HepG2 (cell line): ENCODE measurements around the gene COL9A3. TPM values are rescaled to one million over a fixed set of nuclear protein-coding genes. Genes with fewer than 3 reads are reported as not detected.

Experiments used
- FIP1L1 ChIP-seq: fragments of 200-400 bp; formaldehyde crosslinking; IDR thresholded peaks from 2 replicates; pipeline ENCODE4 v1.6.1; 2018; ENCODE audit warnings: low read depth, mild to moderate bottlenecking, low read length, moderate library complexity, borderline replicate concordance; ENCODE audit not compliant: insufficient read depth
- KAT8 ChIP-seq: IDR thresholded peaks from 2 replicates; pipeline ENCODE4 v1.6.1; 2016; ENCODE audit warnings: missing genetic modification reagents, missing compliant biosample characterization
- MEF2D ChIP-seq: sonication (generic); formaldehyde crosslinking; IDR thresholded peaks from 2 replicates; pipeline ENCODE4 v1.5.1; 2020; ENCODE audit warnings: mild to moderate bottlenecking, missing genetic modification reagents
- NFKB2 ChIP-seq: sonication (generic); formaldehyde crosslinking; IDR thresholded peaks from 2 replicates; pipeline ENCODE4 v1.4.0; 2020; ENCODE audit warnings: missing genetic modification reagents, borderline replicate concordance
- TSC22D2 ChIP-seq: sonication (generic); formaldehyde crosslinking; IDR thresholded peaks from 2 replicates; pipeline ENCODE4 v1.5.1; 2020; ENCODE audit warnings: missing genetic modification reagents, mild to moderate bottlenecking, borderline replicate concordance
- ZMYM4 ChIP-seq: sonication (generic); formaldehyde crosslinking; IDR thresholded peaks from 2 replicates; pipeline ENCODE4 v1.8.1; 2023; ENCODE audit warnings: mild to moderate bottlenecking, missing genetic modification reagents
- ZNF382 ChIP-seq: sonication (generic); formaldehyde crosslinking; IDR thresholded peaks from 2 replicates; pipeline ENCODE4 v1.5.0; 2020; ENCODE audit warnings: missing genetic modification reagents, mild to moderate bottlenecking, borderline replicate concordance
- ZNF451 ChIP-seq: sonication (generic); formaldehyde crosslinking; IDR thresholded peaks from 2 replicates; pipeline ENCODE4 v1.5.0; 2020; ENCODE audit warnings: mild to moderate bottlenecking, missing genetic modification reagents
- ZNF749 ChIP-seq: sonication (generic); formaldehyde crosslinking; IDR thresholded peaks from 2 replicates; pipeline ENCODE4 v1.8.0; 2022; ENCODE audit warnings: mild to moderate bottlenecking, missing genetic modification reagents, moderate library complexity, borderline replicate concordance
- ZNF768 ChIP-seq: sonication (generic); formaldehyde crosslinking; IDR thresholded peaks from 2 replicates; pipeline ENCODE4 v1.4.0; 2020; ENCODE audit warnings: missing genetic modification reagents
- polyA plus RNA-seq, 8 experiments: library from polyadenylated mRNA; depleted of rRNA in 3 of 8; stranded (reverse) in 7 of 8; unstranded in 1 of 8; fragments of >200 nt; fragmentation: Illumina TruSeq in 4 of 8; extraction: Trizol in 4 of 8; gene quantifications; 2 replicates each; pipeline versions ENCODE4 v1.2.1 to v1.2.3, GENCODE V29; 2011 to 2016; ENCODE audit warnings: low read depth in 4 of 8, missing spikeins in 1 of 8, mixed read lengths in 1 of 8; ENCODE audit not compliant: insufficient read depth in 1 of 8
- total RNA-seq, 5 experiments: library from RNA; depleted of rRNA; stranded (reverse); fragments of >200 nt; fragmentation: Illumina TruSeq; extraction: Trizol; gene quantifications; 2 replicates each; pipeline ENCODE4 v1.2.3, GENCODE V29; 2016; ENCODE audit warnings: low read depth in 1 of 5
- TF ChIP-seq, protein P1 (sequence below): sonication (generic); formaldehyde crosslinking; conservative IDR thresholded peaks from 2 replicates; pipeline ENCODE4 v1.4.0; 2020; ENCODE audit warnings: missing genetic modification reagents
- TF ChIP-seq, protein P2 (sequence below): IDR thresholded peaks from 2 replicates; pipeline ENCODE4 v1.6.1; 2016; ENCODE audit warnings: low read depth, missing genetic modification reagents, missing compliant biosample characterization
- TF ChIP-seq, protein P3 (sequence below): sonication (generic); formaldehyde crosslinking; IDR thresholded peaks from 2 replicates; pipeline ENCODE4 v1.4.0; 2020; ENCODE audit warnings: missing genetic modification reagents; ENCODE audit errors: not compliant biosample characterization
- TF ChIP-seq, protein P4 (sequence below): sonication (generic); formaldehyde crosslinking; IDR thresholded peaks from 2 replicates; pipeline ENCODE4 v1.4.0; 2020; ENCODE audit warnings: missing genetic modification reagents
- TF ChIP-seq, protein P5 (sequence below): sonication (generic); formaldehyde crosslinking; IDR thresholded peaks from 2 replicates; pipeline ENCODE4 v1.5.1; 2020; ENCODE audit warnings: mild to moderate bottlenecking, missing genetic modification reagents, moderate library complexity

The COL9A3 gene
- total and polyA plus RNA-seq, 2 of the 13 experiments (the other 11 are each of a cell fraction or from before 2014, with no cell fraction given) = 155 to 204 TPM

DNA sequence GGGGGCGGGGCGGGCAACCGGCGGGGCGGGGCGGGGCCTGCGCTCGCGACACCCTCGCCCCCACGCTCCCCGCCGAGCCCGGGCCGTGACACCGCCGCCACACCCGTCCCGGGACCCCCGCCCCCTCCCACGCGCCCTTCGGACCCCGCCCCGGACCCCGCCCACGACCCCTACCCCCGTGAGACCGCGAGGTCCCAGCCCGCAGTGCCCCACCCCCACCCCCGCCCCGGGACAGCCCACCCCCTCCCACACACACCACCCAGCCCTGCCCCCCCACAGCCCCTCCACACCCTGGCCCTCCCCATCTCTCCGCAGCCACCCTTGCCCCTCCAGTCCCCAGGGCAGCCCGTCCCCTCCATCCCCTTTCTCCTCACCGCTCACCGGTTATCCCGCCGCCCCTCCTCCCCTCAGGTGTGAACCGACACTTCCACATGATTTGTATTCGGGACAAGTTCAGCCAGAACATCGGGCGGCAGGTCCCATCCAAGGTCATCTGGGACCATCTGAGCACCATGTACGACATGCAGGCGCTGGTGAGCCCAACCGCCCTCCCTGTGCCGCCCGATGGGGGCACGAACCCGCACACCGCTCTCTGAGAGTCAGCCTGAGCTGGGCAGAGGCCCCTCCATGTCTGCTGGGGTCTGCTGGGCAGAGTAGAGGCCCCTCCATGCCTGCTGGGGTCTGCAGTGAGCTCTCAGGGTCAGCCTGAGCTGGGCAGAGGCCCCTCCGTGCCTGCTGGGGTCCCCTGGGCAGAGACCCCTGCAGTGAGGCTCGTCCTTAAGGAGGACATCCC is 20.0 kb upstream of the COL9A3 start (continued):
- TF ChIP-seq, protein P1, sequence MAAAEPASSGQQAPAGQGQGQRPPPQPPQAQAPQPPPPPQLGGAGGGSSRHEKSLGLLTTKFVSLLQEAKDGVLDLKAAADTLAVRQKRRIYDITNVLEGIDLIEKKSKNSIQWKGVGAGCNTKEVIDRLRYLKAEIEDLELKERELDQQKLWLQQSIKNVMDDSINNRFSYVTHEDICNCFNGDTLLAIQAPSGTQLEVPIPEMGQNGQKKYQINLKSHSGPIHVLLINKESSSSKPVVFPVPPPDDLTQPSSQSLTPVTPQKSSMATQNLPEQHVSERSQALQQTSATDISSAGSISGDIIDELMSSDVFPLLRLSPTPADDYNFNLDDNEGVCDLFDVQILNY (CRISPR knock-in tag) = no peak
- 0 out of 2 replicates have a peak, but pooled peaks have one; percentile 4 for TF ChIP-seq ZMYM4
- TF ChIP-seq, protein P2, sequence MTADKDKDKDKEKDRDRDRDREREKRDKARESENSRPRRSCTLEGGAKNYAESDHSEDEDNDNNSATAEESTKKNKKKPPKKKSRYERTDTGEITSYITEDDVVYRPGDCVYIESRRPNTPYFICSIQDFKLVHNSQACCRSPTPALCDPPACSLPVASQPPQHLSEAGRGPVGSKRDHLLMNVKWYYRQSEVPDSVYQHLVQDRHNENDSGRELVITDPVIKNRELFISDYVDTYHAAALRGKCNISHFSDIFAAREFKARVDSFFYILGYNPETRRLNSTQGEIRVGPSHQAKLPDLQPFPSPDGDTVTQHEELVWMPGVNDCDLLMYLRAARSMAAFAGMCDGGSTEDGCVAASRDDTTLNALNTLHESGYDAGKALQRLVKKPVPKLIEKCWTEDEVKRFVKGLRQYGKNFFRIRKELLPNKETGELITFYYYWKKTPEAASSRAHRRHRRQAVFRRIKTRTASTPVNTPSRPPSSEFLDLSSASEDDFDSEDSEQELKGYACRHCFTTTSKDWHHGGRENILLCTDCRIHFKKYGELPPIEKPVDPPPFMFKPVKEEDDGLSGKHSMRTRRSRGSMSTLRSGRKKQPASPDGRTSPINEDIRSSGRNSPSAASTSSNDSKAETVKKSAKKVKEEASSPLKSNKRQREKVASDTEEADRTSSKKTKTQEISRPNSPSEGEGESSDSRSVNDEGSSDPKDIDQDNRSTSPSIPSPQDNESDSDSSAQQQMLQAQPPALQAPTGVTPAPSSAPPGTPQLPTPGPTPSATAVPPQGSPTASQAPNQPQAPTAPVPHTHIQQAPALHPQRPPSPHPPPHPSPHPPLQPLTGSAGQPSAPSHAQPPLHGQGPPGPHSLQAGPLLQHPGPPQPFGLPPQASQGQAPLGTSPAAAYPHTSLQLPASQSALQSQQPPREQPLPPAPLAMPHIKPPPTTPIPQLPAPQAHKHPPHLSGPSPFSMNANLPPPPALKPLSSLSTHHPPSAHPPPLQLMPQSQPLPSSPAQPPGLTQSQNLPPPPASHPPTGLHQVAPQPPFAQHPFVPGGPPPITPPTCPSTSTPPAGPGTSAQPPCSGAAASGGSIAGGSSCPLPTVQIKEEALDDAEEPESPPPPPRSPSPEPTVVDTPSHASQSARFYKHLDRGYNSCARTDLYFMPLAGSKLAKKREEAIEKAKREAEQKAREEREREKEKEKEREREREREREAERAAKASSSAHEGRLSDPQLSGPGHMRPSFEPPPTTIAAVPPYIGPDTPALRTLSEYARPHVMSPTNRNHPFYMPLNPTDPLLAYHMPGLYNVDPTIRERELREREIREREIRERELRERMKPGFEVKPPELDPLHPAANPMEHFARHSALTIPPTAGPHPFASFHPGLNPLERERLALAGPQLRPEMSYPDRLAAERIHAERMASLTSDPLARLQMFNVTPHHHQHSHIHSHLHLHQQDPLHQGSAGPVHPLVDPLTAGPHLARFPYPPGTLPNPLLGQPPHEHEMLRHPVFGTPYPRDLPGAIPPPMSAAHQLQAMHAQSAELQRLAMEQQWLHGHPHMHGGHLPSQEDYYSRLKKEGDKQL = 0 out of 2 replicates have a peak, but pooled peaks have one; percentile 13
- TF ChIP-seq, protein P3, sequence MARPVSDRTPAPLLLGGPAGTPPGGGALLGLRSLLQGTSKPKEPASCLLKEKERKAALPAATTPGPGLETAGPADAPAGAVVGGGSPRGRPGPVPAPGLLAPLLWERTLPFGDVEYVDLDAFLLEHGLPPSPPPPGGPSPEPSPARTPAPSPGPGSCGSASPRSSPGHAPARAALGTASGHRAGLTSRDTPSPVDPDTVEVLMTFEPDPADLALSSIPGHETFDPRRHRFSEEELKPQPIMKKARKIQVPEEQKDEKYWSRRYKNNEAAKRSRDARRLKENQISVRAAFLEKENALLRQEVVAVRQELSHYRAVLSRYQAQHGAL = no peak
- TF ChIP-seq ZNF451 (CRISPR knock-in tag) = no peak
- 0 out of 2 replicates have a peak, but pooled peaks have one; percentile 30 for TF ChIP-seq MEF2D (CRISPR knock-in tag)
- TF ChIP-seq, protein P4, sequence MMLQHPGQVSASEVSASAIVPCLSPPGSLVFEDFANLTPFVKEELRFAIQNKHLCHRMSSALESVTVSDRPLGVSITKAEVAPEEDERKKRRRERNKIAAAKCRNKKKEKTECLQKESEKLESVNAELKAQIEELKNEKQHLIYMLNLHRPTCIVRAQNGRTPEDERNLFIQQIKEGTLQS (CRISPR knock-in tag) = 0 out of 2 replicates have a peak, but pooled peaks have one; percentile 27
- 0 out of 2 replicates have a peak, but pooled peaks have one; percentile 21 for TF ChIP-seq NFKB2
- 0 out of 2 replicates have a peak, but pooled peaks have one; percentile 43 for TF ChIP-seq ZNF768 (CRISPR knock-in tag)
- TF ChIP-seq ZNF749 (CRISPR knock-in tag) = no peak
- TF ChIP-seq ZNF382 (CRISPR knock-in tag) = no peak
- no peak for TF ChIP-seq TSC22D2
- TF ChIP-seq, protein P5, sequence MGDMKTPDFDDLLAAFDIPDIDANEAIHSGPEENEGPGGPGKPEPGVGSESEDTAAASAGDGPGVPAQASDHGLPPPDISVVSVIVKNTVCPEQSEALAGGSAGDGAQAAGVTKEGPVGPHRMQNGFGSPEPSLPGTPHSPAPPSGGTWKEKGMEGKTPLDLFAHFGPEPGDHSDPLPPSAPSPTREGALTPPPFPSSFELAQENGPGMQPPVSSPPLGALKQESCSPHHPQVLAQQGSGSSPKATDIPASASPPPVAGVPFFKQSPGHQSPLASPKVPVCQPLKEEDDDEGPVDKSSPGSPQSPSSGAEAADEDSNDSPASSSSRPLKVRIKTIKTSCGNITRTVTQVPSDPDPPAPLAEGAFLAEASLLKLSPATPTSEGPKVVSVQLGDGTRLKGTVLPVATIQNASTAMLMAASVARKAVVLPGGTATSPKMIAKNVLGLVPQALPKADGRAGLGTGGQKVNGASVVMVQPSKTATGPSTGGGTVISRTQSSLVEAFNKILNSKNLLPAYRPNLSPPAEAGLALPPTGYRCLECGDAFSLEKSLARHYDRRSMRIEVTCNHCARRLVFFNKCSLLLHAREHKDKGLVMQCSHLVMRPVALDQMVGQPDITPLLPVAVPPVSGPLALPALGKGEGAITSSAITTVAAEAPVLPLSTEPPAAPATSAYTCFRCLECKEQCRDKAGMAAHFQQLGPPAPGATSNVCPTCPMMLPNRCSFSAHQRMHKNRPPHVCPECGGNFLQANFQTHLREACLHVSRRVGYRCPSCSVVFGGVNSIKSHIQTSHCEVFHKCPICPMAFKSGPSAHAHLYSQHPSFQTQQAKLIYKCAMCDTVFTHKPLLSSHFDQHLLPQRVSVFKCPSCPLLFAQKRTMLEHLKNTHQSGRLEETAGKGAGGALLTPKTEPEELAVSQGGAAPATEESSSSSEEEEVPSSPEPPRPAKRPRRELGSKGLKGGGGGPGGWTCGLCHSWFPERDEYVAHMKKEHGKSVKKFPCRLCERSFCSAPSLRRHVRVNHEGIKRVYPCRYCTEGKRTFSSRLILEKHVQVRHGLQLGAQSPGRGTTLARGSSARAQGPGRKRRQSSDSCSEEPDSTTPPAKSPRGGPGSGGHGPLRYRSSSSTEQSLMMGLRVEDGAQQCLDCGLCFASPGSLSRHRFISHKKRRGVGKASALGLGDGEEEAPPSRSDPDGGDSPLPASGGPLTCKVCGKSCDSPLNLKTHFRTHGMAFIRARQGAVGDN (CRISPR knock-in tag) = peak; percentile 49
- TF ChIP-seq KAT8 (CRISPR knock-in tag) = no peak
- no peak for TF ChIP-seq FIP1L1
